ENCODE measurements around the gene PAX4.

PAX4 gene

DNA sequence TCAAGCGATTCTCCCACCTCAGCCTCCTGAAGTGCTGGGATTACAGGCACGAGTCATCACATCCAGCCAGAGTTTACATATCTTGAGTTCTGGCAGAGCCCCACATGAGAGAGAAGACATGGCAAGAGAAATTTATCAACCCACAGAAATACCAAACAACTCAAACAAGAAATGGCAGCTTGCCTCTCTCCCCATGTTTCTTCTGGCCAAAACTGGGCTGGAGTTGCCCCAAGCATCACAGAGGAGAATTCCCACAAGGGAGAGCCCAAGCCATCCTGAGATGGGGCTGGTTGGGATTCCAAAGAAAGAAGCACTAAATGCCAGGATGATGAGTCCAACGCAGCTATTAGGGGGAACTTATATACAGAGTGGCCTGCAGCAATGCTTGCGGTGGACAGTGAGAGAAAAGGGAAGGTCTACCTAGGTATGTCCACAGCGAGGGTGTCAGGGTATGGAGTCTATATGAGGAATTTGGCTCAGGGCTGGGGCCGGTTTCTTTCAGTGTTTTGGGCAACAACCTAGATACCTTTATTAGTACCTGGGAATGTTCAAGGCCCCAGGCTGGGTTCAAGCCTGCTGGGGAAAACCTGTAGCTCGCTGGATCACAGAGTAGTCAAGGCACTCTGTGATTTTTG is 14.5 kb upstream of the PAX4 start:
- TF ChIP-seq CTCF (IDR thresholded peaks at IDR 0.05; ENCODE audit: insufficient read depth, low read depth, low read length, missing control alignments), result no peak
- H3K4me3 ChIP-seq (ENCODE audit: low read depth, low read length), result no peak overlapping the region
- DNase-seq (ENCODE audit: low read depth), result no peak

DNA sequence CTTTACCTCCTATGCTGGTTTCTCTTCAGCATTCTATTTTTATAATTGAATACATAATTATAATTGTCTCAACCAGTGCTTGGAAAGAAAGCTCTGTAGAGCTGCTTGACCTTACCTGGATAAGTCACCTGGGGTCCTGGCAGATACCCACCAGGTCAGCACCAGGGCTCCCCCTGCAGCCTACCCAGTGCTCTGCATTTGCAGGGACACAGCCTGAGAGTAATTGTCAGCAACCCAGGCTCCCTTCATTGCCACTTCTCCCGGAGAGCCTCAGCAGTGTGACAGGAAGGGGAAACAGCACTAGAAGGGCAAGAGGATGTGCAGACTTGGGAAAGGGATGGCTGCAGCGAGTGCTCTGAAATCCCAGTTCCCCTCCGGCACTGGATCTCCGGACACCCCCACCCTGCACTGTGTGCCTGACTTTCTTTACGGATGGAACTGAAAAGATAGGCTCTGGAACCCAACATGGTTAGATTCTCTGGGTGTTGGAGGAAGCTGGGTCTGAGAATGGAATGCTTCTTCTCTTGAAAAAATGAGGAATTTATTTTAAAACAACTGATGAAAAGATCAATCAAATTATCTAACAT is 11.4 kb upstream of the PAX4 start:
- peak; percentile 60 for TF ChIP-seq CTCF (IDR thresholded peaks at IDR 0.05; ENCODE audit: insufficient read depth, low read depth, low read length, missing control alignments)
- H3K4me3 ChIP-seq (ENCODE audit: low read depth, low read length), result no peak overlapping the region
- DNase-seq (ENCODE audit: low read depth), result peak; percentile 47

DNA sequence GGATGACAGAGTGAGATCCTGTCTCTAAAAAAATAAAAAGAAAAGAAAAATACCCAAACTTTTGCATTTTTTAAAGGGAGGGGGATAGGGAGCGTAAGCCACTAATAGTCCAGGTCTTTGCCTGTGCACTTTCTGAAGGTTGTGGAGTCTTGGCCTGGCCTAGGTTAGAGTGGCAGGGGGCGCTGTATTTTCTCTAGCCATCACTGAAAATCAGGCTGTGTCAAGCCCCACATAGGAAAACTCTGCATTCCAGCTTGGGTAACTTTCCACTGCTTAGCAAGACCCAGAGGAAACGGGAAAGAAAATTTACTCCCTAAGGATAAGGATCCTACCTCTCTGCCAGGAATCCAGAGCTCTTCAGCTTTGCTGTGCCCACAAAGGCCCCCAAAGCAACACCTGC is 10.5 kb upstream of the PAX4 start:
- no peak for DNase-seq (ENCODE audit: low read depth)
- TF ChIP-seq CTCF (IDR thresholded peaks at IDR 0.05; ENCODE audit: insufficient read depth, low read depth, low read length, missing control alignments), result no peak

DNA sequence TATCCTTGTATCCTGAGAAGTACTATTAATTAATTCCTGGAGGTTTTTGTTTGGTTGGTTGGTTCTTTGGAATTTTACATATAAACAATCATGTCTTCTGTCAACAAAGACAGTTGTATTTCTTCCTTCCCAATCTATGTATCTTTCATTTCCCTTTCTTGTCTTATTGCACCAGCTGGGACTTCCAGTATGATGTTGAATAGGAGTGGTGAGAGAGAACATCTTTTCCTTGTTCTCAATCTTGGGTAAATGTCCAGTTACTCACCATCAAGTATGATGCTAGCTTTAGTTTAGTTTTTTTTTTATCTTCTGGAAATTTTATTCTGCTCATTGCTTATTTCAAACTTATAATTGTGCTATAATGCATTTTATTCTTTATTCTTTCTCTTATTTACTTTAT is 7.4 kb upstream of the PAX4 start:
- H3K4me3 ChIP-seq (ENCODE audit: low read depth, low read length), result no peak overlapping the region
- no peak for DNase-seq (ENCODE audit: low read depth)
- TF ChIP-seq CTCF (IDR thresholded peaks at IDR 0.05; ENCODE audit: insufficient read depth, low read depth, low read length, missing control alignments), result no peak

More for the DNA sequence above, 10.5 kb upstream of the PAX4 start:
- H3K4me3 ChIP-seq (ENCODE audit: low read depth, low read length), result no peak overlapping the region

DNA sequence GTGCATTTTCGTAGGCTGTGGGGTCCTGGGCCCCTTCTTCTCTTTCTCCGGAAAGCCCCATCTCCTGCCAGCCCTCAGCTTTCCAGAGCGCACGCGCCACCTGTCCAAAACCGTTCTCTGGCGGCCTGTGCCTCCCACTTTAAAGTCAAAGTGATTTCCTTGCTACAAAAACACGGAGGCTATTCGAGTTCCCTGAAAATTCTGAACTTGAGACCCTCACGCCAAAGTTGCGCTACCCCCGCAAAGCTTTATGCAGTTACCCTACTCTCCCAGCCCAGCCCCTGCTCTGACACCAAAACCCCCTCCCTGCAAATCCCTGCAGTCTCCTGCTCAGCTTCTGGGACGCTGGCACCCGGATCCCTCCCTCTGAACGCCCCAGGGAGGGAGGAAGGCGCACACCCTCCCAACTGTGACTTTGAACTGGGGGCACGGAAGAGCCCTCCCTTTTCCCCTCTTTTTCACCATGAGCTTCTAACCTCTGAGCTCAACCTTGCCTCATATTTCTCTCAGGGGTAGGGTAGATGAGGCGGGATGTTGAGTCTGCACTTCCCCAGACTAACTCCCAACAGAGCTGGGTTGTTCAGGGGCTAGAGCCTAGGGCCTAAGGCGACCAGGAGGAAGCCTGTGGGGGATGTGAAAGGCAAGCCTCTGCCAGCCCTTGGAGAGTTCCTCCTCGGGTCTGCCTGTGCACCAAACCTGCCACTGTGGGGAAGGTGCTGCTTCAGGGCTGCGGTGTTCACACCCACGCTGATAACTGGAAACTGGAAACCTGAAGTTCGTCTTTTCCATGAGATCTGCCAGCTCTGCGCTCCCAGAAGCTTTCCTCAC is 2.7 kb upstream of the PAX4 start:
- no peak for DNase-seq (ENCODE audit: low read depth)
- no peak overlapping the region; the same call in 1 of the 2 replicates for H3K4me3 ChIP-seq (ENCODE audit: low read depth, low read length)
- no peak for TF ChIP-seq CTCF (IDR thresholded peaks at IDR 0.05; ENCODE audit: insufficient read depth, low read depth, low read length, missing control alignments)

DNA sequence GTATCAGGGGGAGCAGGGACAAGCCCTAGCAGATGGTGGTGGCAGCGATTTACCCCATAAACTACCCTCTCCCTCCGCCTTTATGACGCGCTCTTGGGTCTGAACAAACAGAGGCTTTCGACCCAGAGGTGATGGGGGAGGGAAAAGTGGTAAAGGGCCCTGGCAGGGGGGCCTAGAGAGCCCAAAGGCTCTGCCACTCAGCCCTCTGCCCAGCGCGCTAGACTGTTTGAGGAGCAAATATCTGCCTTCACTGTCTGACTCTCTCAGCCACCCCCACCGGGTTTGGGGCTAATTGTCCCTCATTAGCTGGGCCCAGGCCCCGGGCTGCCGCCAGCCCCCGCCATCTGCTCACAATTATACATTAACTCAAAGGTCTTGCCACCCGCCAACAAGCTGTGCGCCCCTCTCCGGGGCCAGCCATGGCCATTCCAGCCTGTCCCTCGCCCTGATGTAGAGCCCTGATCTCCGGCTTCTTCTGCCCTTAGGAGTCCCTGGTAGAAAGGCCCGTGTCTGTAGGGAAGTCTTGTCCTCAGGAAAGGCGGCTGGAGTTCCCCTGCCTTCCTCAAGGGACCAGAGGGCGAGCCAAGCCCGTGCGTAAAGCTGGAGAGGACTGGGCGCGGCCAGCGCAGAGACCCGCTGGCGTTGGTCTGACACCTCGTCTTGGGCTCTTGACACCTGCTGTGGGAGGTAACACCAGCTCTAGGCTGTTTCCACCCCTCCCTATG is 1.9 kb upstream of the PAX4 start:
- no peak for TF ChIP-seq CTCF (IDR thresholded peaks at IDR 0.05; ENCODE audit: insufficient read depth, low read depth, low read length, missing control alignments)
- peak; percentile 7 for DNase-seq (ENCODE audit: low read depth)
- no peak overlapping the region for H3K4me3 ChIP-seq (ENCODE audit: low read depth, low read length)

Measured in GM12865 (cell line).